Body of pancreas (tissue), 4 donors: Measurements from ENCODE around the gene MPDZ. TPM values are rescaled to one million over a fixed set of nuclear protein-coding genes. Genes with fewer than 3 reads are reported as not detected.
"Not testable (repeated sequence)": the region's sequence is repeated elsewhere in the genome, so short reads cannot be mapped to it uniquely, and the experiment has no call there.

Source experiments
- ATAC-seq: fragments of 150-250 bp; one replicate; pipeline ENCODE4 v1.9.1; 2016
- DNase-seq, 4 donors: peaks; one replicate each; pipeline ENCODE4 v3.0.0-alpha.2; 2019
- H3K27ac ChIP-seq, 4 donors: fragments of 200-600 bp; sonication (generic); 1 replicate in 3 of 4; 2 replicates in 1 of 4; pipeline versions ENCODE4 v1.5.1 to v1.6.1; 2016 to 2019; ENCODE audit warnings: mild to moderate bottlenecking in 1 of 4, mixed read lengths in 1 of 4, moderate library complexity in 1 of 4
- H3K27me3 ChIP-seq, 2 donors: fragments of 200-600 bp; sonication (generic); one replicate each; pipeline ENCODE4 v1.6.0; 2016; ENCODE audit warnings: mild to moderate bottlenecking in 1 of 2
- H3K36me3 ChIP-seq, 2 donors: fragments of 200-600 bp; sonication (generic); replicated peaks in 1 of 2; 2 replicates each; pipeline ENCODE4 v1.5.1; 2016; ENCODE audit warnings: low read depth in 2 of 2; ENCODE audit not compliant: insufficient read depth in 1 of 2
- H3K4me1 ChIP-seq: fragments of 200-600 bp; sonication (generic); one replicate; pipeline ENCODE4 v1.6.0; 2016
- H3K4me3 ChIP-seq, 2 donors: fragments of 200-600 bp; sonication (generic); 1 replicate in 1 of 2; 2 replicates in 1 of 2; pipeline ENCODE4 v1.5.1; 2016 to 2019
- H3K9me3 ChIP-seq, 3 donors: fragments of 200-600 bp; sonication (generic); 1 replicate in 2 of 3; 2 replicates in 1 of 3; pipeline ENCODE4 v1.5.1; 2016
- CTCF ChIP-seq, 7 experiments: fragments of 450-650 bp in 4 of 7; fragments of 200-600 bp in 3 of 7; sonication (generic) in 3 of 7; IDR thresholded peaks; one replicate each; pipeline ENCODE4 v1.5.1; 2016 to 2019; ENCODE audit warnings: antibody characterized with exemption in 7 of 7
- POLR2A ChIP-seq, 3 donors: fragments of 450-650 bp; IDR thresholded peaks; one replicate each; pipeline ENCODE4 v1.6.1; 2016; ENCODE audit warnings: antibody characterized with exemption in 3 of 3, mild to moderate bottlenecking in 2 of 3
- WGBS, 2 donors: methylation state at CpG; one replicate each; pipeline ENCODE4 v1.1.5; 2017; 5-methylcytosine and 5-hydroxymethylcytosine counted together
- intact Hi-C: fragments of 100-400 bp; cut with DNase I; formaldehyde crosslinking; loops from one replicate; pipeline ENCODE4 v1.15.1; 2023
- total RNA-seq, 2 donors: library from RNA; depleted of rRNA; stranded (reverse); fragments of >200 nt; gene quantifications; one replicate each; pipeline ENCODE4 v1.1.0, GENCODE V29; 2016

MPDZ gene
- total RNA-seq, 2 donors from 2014 or later, result 12.5 to 17.1 TPM

- Histone ChIP-seq H3K9me3 (no peaks in the 10 kb centered on the region), H3K36me3 (no peaks in the 10 kb centered on the region), H3K27ac (no peak overlapping the region), H3K27me3 (no peaks in the 10 kb centered on the region), H3K4me3 (no peak overlapping the region), H3K4me1 (no peaks in the 10 kb centered on the region)
- DNase-seq, result no peak
- intact Hi-C loops, result no loop called here
- 86 to 89% methylated on average over 1 of the region's 1 CpG for WGBS, 2 donors
- TF ChIP-seq CTCF (IDR thresholded peaks at IDR 0.05) (no peak), POLR2A (IDR thresholded peaks at IDR 0.05) (no peak)
- no peak for ATAC-seq
Measured at GRCh38 chr9:13234932-13235331, 44.6 kb downstream of the MPDZ start.

- Histone ChIP-seq H3K27me3 (no peaks in the 10 kb centered on the region), H3K4me1 (no peaks in the 10 kb centered on the region), H3K4me3 (no peak overlapping the region), H3K27ac (no peak overlapping the region), H3K9me3 (no peaks in the 10 kb centered on the region), H3K36me3 (no peaks in the 10 kb centered on the region)
- ATAC-seq (no peak), DNase-seq (no peak)
- WGBS, 2 donors, result 100% methylated on average over 1 of the region's 1 CpG
- TF ChIP-seq POLR2A (IDR thresholded peaks at IDR 0.05) (no peak), CTCF (IDR thresholded peaks at IDR 0.05) (no peak)
- intact Hi-C loops, result no loop called here
Measured at GRCh38 chr9:13228431-13228830, 51.1 kb downstream of the MPDZ start.

GRCh38 chr9:13224366-13224765 is 55.1 kb downstream of the MPDZ start:
- Histone ChIP-seq H3K27ac (no peak overlapping the region), H3K9me3 (no peaks in the 10 kb centered on the region), H3K36me3 (no peaks in the 10 kb centered on the region), H3K4me1 (no peaks in the 10 kb centered on the region), H3K4me3 (no peak overlapping the region), H3K27me3 (no peaks in the 10 kb centered on the region)
- intact Hi-C loops, result no loop called here
- ATAC-seq, result no peak
- TF ChIP-seq CTCF (IDR thresholded peaks at IDR 0.05) (no peak), POLR2A (IDR thresholded peaks at IDR 0.05) (no peak)
- no peak for DNase-seq
- 53 to 54% methylated on average over 2 of the region's 2 CpGs for WGBS, 2 donors

- ATAC-seq, intact Hi-C loops, H3K27ac ChIP-seq, H3K9me3 ChIP-seq, H3K36me3 ChIP-seq, H3K27me3 ChIP-seq, DNase-seq, H3K4me3 ChIP-seq, H3K4me1 ChIP-seq: not testable (repeated sequence)
Measured at GRCh38 chr9:13222733-13223132, 56.8 kb downstream of the MPDZ start.

GRCh38 chr9:13221741-13222140 is 57.8 kb downstream of the MPDZ start:
- TF ChIP-seq POLR2A (IDR thresholded peaks at IDR 0.05) (no peak), CTCF (IDR thresholded peaks at IDR 0.05) (no peak)
- Histone ChIP-seq H3K27me3 (no peaks in the 10 kb centered on the region), H3K27ac (no peak overlapping the region), H3K4me3 (no peak overlapping the region), H3K4me1 (no peaks in the 10 kb centered on the region), H3K36me3 (no peaks in the 10 kb centered on the region), H3K9me3 (no peaks in the 10 kb centered on the region)
- DNase-seq (no peak), ATAC-seq (no peak)
- intact Hi-C loops, result no loop called here
